GM12878 (cell line): ENCODE measurements around the gene F7. TPM values are rescaled to one million over a fixed set of nuclear protein-coding genes. Genes with fewer than 3 reads are reported as not detected.

Experiments used
- ATAC-seq: fragments of 200-7000 bp; cut with Tn5 transposase; 3 replicates; pipeline ENCODE4 v1.9.1; 2020; ENCODE audit warnings: mild to moderate bottlenecking, moderate library complexity
- BruUV-seq: library from RNA; stranded (reverse); fragments of 400-500 nt; replicated peaks from 2 replicates; lab custom pipeline; 2021; lab: Mats Ljungman, UMichigan
- CTCF ChIA-PET: fragments of 300-600 bp; sonication (Branson Sonifier 250); formaldehyde crosslinking; extraction: SDS; loops from one replicate; lab custom pipeline; 2021; ENCODE audit warnings: inconsistent platforms; lab: Yijun Ruan, JAX
- POLR2A ChIA-PET: fragments of 350-600 bp; formaldehyde crosslinking; extraction: SDS; loops from one replicate; lab custom pipeline; 2021; ENCODE audit warnings: inconsistent platforms; lab: Charles Lee
- RAD21 ChIA-PET: fragments of 300-600 bp; sonication (Branson Sonifier 250); formaldehyde crosslinking; loops from one replicate; lab custom pipeline; 2023; ENCODE audit warnings: antibody characterized with exemption; ENCODE audit not compliant: unreplicated experiment; lab: Charles Lee
- SMC1A ChIA-PET: fragments of 300-600 bp; sonication (Branson Sonifier 250); formaldehyde crosslinking; loops from one replicate; lab custom pipeline; 2023; ENCODE audit not compliant: unreplicated experiment, uncharacterized antibody; lab: Charles Lee
- DNase-seq: peaks from one replicate; pipeline ENCODE4 v3.0.0-alpha.2; 2011; ENCODE audit warnings: low read depth, low spot score
- FAIRE-seq: peaks from 3 replicates; lab custom pipeline; 2011; peaks lifted over from hg19 to GRCh38; lab: Jason Lieb, UNC
- H2AFZ ChIP-seq: 2 replicates; pipeline ENCODE4 v1.6.0; 2011; ENCODE audit warnings: low read depth, low read length, control low read depth; ENCODE audit not compliant: control insufficient read depth
- H3K27ac ChIP-seq: 2 replicates; pipeline ENCODE4 v1.5.1; 2011; ENCODE audit warnings: control low read depth; ENCODE audit not compliant: control insufficient read depth, insufficient read depth
- H3K27me3 ChIP-seq, 2 experiments: replicated peaks in 1 of 2; 2 replicates each; pipeline versions ENCODE4 v1.6.0 to v1.6.1; 2011; ENCODE audit warnings: low read length in 1 of 2; ENCODE audit not compliant: control insufficient read depth in 2 of 2, insufficient read depth in 2 of 2
- H3K36me3 ChIP-seq, 2 experiments: 2 replicates each; pipeline ENCODE4 v1.5.1; 2011; ENCODE audit warnings: low read length in 1 of 2; ENCODE audit not compliant: control insufficient read depth in 2 of 2, insufficient read depth in 2 of 2
- H3K4me1 ChIP-seq: 2 replicates; pipeline ENCODE4 v1.6.1; 2011; ENCODE audit warnings: mild to moderate bottlenecking, low read length, moderate library complexity, mixed read lengths; ENCODE audit not compliant: control insufficient read depth, insufficient read depth
- H3K4me2 ChIP-seq: 2 replicates; pipeline ENCODE4 v1.6.0; 2011; ENCODE audit warnings: control low read depth; ENCODE audit not compliant: control insufficient read depth, insufficient read depth
- H3K4me3 ChIP-seq: fragments of 200-600 bp; sonication (generic); 2 replicates; pipeline ENCODE4 v1.5.1; 2016
- H3K79me2 ChIP-seq: 2 replicates; pipeline ENCODE4 v1.6.0; 2011; ENCODE audit warnings: low read length; ENCODE audit not compliant: control insufficient read depth, insufficient read depth
- H3K9ac ChIP-seq: 2 replicates; pipeline ENCODE4 v1.8.0; 2011; ENCODE audit warnings: low read length, control low read depth, mixed read lengths; ENCODE audit not compliant: control insufficient read depth, insufficient read depth
- H3K9me3 ChIP-seq: replicated peaks from 3 replicates; pipeline ENCODE4 v1.5.1; 2011; ENCODE audit warnings: mild to moderate bottlenecking, low read length; ENCODE audit not compliant: control insufficient read depth, insufficient read depth
- H4K20me1 ChIP-seq: 2 replicates; pipeline ENCODE4 v1.6.0; 2011; ENCODE audit not compliant: control insufficient read depth, insufficient read depth
- ATF7 ChIP-seq: fragments of 450-650 bp; IDR thresholded peaks from 2 replicates; pipeline ENCODE4 v1.6.1; 2016; ENCODE audit warnings: low read depth, mild to moderate bottlenecking
- BACH1 ChIP-seq: fragments of 450-650 bp; IDR thresholded peaks from 2 replicates; pipeline ENCODE4 v1.6.1; 2017; ENCODE audit warnings: mild to moderate bottlenecking, borderline replicate concordance
- CHD4 ChIP-seq: fragments of 200-600 bp; sonication (generic); IDR thresholded peaks from 2 replicates; pipeline ENCODE4 v1.6.1; 2016; ENCODE audit warnings: mild to moderate bottlenecking
- CREB1 ChIP-seq: IDR thresholded peaks from 2 replicates; pipeline ENCODE4 v1.6.1; 2012; ENCODE audit warnings: low read depth, mild to moderate bottlenecking, inconsistent platforms
- FOXK2 ChIP-seq: fragments of 450-650 bp; IDR thresholded peaks from 2 replicates; pipeline ENCODE4 v1.6.1; 2017; ENCODE audit warnings: mild to moderate bottlenecking, moderate library complexity
- HDAC6 ChIP-seq: fragments of 200-600 bp; sonication (generic); IDR thresholded peaks from one replicate; pipeline ENCODE4 v1.8.0; 2017; ENCODE audit warnings: antibody characterized with exemption; ENCODE audit not compliant: unreplicated experiment
- NFYA ChIP-seq: IDR thresholded peaks from 2 replicates; pipeline ENCODE4 v1.6.1; 2011; ENCODE audit warnings: low read depth, mild to moderate bottlenecking, low read length, improper control_type of control experiment, borderline replicate concordance
- NRF1 ChIP-seq: conservative IDR thresholded peaks from 2 replicates; pipeline ENCODE4 v1.6.1; 2011; ENCODE audit warnings: mild to moderate bottlenecking, low read depth, low read length, improper control_type of control experiment
- POLR2AphosphoS2 ChIP-seq: IDR thresholded peaks from 2 replicates; pipeline ENCODE4 v1.6.1; 2011; ENCODE audit warnings: low read depth, mild to moderate bottlenecking, low read length, improper control_type of control experiment, moderate library complexity
- POU2F2 ChIP-seq: IDR thresholded peaks from 3 replicates; pipeline ENCODE4 v1.6.1; 2011; ENCODE audit warnings: low read depth, mild to moderate bottlenecking, low read length, borderline replicate concordance
- RUNX3 ChIP-seq: IDR thresholded peaks from 2 replicates; pipeline ENCODE4 v1.6.1; 2012; ENCODE audit warnings: low read length, inconsistent platforms
- SP1 ChIP-seq: IDR thresholded peaks from one replicate; pipeline ENCODE4 v1.6.1; 2011; ENCODE audit warnings: low read depth, low read length
- ZNF217 ChIP-seq: fragments of 450-650 bp; IDR thresholded peaks from 2 replicates; pipeline ENCODE4 v1.6.1; 2017; ENCODE audit warnings: antibody characterized with exemption, mild to moderate bottlenecking
- ZNF274 ChIP-seq: IDR thresholded peaks from one replicate; pipeline ENCODE4 v1.8.0; 2011; ENCODE audit not compliant: insufficient read length, insufficient read depth
- ZZZ3 ChIP-seq: IDR thresholded peaks from 2 replicates; pipeline ENCODE4 v1.6.1; 2011; ENCODE audit warnings: low read depth; ENCODE audit not compliant: control insufficient read depth, insufficient read length
- WGBS: methylation state at CpG from one replicate; pipeline ENCODE4 v1.1.6; 2016; ENCODE audit warnings: low lambda C conversion rate; ENCODE audit not compliant: insufficient replicate concordance, insufficient coverage; ENCODE audit errors: missing lambda C conversion rate; 5-methylcytosine and 5-hydroxymethylcytosine counted together
- in situ Hi-C: fragments of 300-500 bp; cut with MboI; formaldehyde crosslinking; loops from 9 replicates; pipeline ENCODE4 v1.14.3; 2018; ENCODE audit warnings: mixed read lengths
- intact Hi-C: fragments of 100-400 bp; cut with micrococcal nuclease; formaldehyde crosslinking; loops from one replicate; pipeline ENCODE4 v1.14.2; 2022; ENCODE audit not compliant: unreplicated experiment
- polyA plus RNA-seq, 11 experiments: library from polyadenylated mRNA; depleted of rRNA in 4 of 11; unstranded in 6 of 11; stranded (reverse) in 5 of 11; fragments of >200 nt; fragmentation: Nextera tagmentation in 4 of 11; fragmentation: Illumina TruSeq in 1 of 11; extraction: Ambion mirVana in 4 of 11; extraction: Trizol in 1 of 11; gene quantifications; 1 replicate in 1 of 11; 2 replicates in 10 of 11; pipeline versions ENCODE4 v1.2.1 to v1.2.3, GENCODE V29; 2011 to 2016; ENCODE audit warnings: inconsistent platforms in 2 of 11, missing spikeins in 2 of 11, low read depth in 1 of 11
- total RNA-seq, 4 experiments: library from RNA; depleted of rRNA in 3 of 4; stranded (reverse); fragments of >200 nt in 3 of 4; fragmentation: Illumina TruSeq in 1 of 4; extraction: Trizol in 1 of 4; gene quantifications; 2 replicates each; pipeline versions ENCODE4 v1.2.1 to v1.2.3, GENCODE V29; 2013 to 2021
- TF ChIP-seq, protein P1 (sequence below): fragments of 450-650 bp; conservative IDR thresholded peaks from 2 replicates; pipeline ENCODE4 v1.6.1; 2017; ENCODE audit warnings: mild to moderate bottlenecking, moderate library complexity
- TF ChIP-seq, protein P2 (sequence below): fragments of 450-650 bp; formaldehyde crosslinking; IDR thresholded peaks from 2 replicates; pipeline ENCODE4 v1.4.0; 2020; ENCODE audit warnings: mild to moderate bottlenecking, moderate library complexity
- TF ChIP-seq, protein P3 (sequence below): IDR thresholded peaks from 2 replicates; pipeline ENCODE4 v1.6.1; 2012; ENCODE audit warnings: low read depth, low read length, improper control_type of control experiment

Gene F7
- total and polyA plus RNA-seq, 10 of the 15 experiments (the other 5 are each of a cell fraction or from before 2014, with no cell fraction given), result not detected

DNA sequence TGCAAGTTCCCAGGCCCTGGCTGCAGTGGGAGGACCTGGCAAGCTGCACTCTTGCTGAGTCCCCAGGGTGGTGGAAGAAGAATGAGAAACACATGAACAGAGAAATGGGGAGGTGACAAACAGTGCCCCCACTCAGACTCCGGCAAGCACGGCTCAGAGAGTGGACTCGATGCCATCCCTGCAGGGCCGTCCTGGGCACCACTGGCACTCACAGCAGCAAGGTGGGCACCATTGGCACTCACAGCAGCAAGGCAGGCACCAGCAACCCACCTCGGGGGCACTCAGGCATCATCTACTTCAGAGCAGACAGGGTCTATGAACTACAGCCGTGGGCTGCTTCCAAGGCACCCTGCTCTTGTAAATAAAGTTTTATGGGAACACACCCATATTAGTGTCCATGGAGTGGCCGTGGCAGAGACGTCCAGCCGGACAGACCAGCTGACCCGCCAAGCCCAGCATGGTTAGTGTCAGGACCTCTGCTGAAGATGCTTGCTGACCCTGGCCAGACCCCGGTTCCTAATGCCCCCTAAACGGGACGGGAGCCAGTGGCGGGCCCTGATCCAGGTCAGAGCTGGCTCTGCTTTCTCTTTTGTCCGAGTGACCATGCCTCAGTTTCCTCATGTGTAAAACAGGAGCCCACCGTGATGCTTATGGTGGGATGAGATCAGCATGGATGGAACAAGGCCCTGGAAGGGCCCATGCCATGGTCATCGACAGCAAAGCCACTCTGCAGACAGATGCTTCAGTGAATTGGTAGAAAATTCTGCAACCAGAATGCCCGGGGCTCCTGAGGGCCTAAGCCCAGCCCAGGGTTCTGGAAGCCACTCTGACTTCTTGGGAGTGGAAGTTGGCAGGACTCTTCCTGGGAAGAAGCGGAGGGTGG is 14.9 kb downstream of the F7 start:
- no TSS peak for BruUV-seq
- no peak overlapping the region for H3K4me2 ChIP-seq
- DNase-seq (no peak), ATAC-seq (no peak), FAIRE-seq (no peak)
- H4K20me1 ChIP-seq, result no peaks in the 10 kb centered on the region
- in situ Hi-C loops, result no loop called here
- no peak overlapping the region for H3K9ac ChIP-seq
- SMC1A ChIA-PET, result no interaction called here
- RAD21 ChIA-PET, result no interaction called here
- CTCF ChIA-PET, result no interaction called here
- H3K27me3 ChIP-seq, result no peaks in the 10 kb centered on the region
- H3K36me3 ChIP-seq, result no peaks in the 10 kb centered on the region
- H3K27ac ChIP-seq, result no peak overlapping the region
- H3K4me3 ChIP-seq, result no peak overlapping the region
- no peaks in the 10 kb centered on the region for H3K79me2 ChIP-seq
- POLR2A ChIA-PET, result interaction anchor here (0.6 kb wide), 1 partner anchor 115 kb away, joined by 3 read pairs; no protein-coding TSS in a partner anchor
- H3K9me3 ChIP-seq, result no peaks in the 10 kb centered on the region
- no peaks in the 10 kb centered on the region for H3K4me1 ChIP-seq
- no peak overlapping the region for H2AFZ ChIP-seq
- WGBS, result 25% methylated on average over 19 of the region's 19 CpGs
- intact Hi-C loops, result loop anchor here (10.0 kb wide), 1 partner anchor 176 kb away; no protein-coding TSS in a partner anchor
- no peak for TF ChIP-seq SP1
- TF ChIP-seq ZNF217, result no peak
- TF ChIP-seq, protein P1, sequence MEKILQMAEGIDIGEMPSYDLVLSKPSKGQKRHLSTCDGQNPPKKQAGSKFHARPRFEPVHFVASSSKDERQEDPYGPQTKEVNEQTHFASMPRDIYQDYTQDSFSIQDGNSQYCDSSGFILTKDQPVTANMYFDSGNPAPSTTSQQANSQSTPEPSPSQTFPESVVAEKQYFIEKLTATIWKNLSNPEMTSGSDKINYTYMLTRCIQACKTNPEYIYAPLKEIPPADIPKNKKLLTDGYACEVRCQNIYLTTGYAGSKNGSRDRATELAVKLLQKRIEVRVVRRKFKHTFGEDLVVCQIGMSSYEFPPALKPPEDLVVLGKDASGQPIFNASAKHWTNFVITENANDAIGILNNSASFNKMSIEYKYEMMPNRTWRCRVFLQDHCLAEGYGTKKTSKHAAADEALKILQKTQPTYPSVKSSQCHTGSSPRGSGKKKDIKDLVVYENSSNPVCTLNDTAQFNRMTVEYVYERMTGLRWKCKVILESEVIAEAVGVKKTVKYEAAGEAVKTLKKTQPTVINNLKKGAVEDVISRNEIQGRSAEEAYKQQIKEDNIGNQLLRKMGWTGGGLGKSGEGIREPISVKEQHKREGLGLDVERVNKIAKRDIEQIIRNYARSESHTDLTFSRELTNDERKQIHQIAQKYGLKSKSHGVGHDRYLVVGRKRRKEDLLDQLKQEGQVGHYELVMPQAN, result no peak
- no peak for TF ChIP-seq NFYA
- TF ChIP-seq RUNX3, result no peak
- TF ChIP-seq, protein P2, sequence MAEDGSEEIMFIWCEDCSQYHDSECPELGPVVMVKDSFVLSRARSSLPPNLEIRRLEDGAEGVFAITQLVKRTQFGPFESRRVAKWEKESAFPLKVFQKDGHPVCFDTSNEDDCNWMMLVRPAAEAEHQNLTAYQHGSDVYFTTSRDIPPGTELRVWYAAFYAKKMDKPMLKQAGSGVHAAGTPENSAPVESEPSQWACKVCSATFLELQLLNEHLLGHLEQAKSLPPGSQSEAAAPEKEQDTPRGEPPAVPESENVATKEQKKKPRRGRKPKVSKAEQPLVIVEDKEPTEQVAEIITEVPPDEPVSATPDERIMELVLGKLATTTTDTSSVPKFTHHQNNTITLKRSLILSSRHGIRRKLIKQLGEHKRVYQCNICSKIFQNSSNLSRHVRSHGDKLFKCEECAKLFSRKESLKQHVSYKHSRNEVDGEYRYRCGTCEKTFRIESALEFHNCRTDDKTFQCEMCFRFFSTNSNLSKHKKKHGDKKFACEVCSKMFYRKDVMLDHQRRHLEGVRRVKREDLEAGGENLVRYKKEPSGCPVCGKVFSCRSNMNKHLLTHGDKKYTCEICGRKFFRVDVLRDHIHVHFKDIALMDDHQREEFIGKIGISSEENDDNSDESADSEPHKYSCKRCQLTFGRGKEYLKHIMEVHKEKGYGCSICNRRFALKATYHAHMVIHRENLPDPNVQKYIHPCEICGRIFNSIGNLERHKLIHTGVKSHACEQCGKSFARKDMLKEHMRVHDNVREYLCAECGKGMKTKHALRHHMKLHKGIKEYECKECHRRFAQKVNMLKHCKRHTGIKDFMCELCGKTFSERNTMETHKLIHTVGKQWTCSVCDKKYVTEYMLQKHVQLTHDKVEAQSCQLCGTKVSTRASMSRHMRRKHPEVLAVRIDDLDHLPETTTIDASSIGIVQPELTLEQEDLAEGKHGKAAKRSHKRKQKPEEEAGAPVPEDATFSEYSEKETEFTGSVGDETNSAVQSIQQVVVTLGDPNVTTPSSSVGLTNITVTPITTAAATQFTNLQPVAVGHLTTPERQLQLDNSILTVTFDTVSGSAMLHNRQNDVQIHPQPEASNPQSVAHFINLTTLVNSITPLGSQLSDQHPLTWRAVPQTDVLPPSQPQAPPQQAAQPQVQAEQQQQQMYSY (CRISPR knock-in tag), result no peak
- TF ChIP-seq POLR2AphosphoS2, result no peak
- TF ChIP-seq HDAC6, result no peak
- no peak for TF ChIP-seq ATF7
- no peak for TF ChIP-seq NRF1
- TF ChIP-seq, protein P3, sequence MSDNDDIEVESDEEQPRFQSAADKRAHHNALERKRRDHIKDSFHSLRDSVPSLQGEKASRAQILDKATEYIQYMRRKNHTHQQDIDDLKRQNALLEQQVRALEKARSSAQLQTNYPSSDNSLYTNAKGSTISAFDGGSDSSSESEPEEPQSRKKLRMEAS, result no peak
- TF ChIP-seq BACH1, result no peak
- TF ChIP-seq ZNF274, result no peak
- no peak for TF ChIP-seq ZZZ3
- TF ChIP-seq FOXK2, result no peak
- TF ChIP-seq CHD4, result no peak
- TF ChIP-seq POU2F2, result no peak
- no peak for TF ChIP-seq CREB1
